Astrocyte of the cerebellum (primary cell): ENCODE data around the gene GATAD1.
"Not testable (repeated sequence)": the region's sequence is repeated elsewhere in the genome, so short reads cannot be mapped to it uniquely, and the experiment has no call there.

Source experiments
- DNase-seq: peaks from one replicate; pipeline ENCODE4 v3.0.0-alpha.2; 2011; ENCODE audit warnings: low read depth
- H3K4me3 ChIP-seq: 2 replicates; pipeline ENCODE4 v1.5.1; 2011; ENCODE audit warnings: mild to moderate bottlenecking, low read depth, low read length, moderate library complexity
- CTCF ChIP-seq: IDR thresholded peaks from 2 replicates; pipeline ENCODE4 v1.5.1; 2012; ENCODE audit warnings: low read length, low read depth, moderate library complexity, mild to moderate bottlenecking; ENCODE audit errors: missing control alignments
- in situ Hi-C: cut with HindIII; loops from 2 replicates; pipeline ENCODE4 v1.10.0; 2017; ENCODE audit warnings: low sequenced_read_pairs

GATAD1 gene

DNA sequence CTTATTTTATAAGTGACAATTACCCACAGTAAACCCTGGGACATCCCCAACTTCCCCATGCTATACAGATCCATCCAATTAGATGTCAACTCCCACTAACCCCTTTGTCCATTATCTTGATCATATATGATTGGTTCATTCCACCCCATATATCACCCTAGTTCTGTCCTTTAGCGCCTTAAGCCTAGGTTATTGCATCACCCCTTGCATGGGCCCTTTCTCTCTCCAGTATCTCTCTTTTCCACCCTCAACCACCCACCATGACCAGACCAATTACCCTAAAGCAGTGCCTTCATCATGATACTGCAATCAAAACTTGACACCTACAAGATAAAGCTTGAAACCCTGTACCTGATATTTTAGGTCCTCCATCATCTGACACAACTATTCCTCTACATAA is 37.9 kb upstream of the GATAD1 start:
- in situ Hi-C loops = no loop called here
- DNase-seq = no peak

GRCh38 chr7:92410162-92410561 is 37.1 kb upstream of the GATAD1 start:
- DNase-seq, H3K4me3 ChIP-seq, in situ Hi-C loops: not testable (repeated sequence)

More for the DNA sequence above, 37.9 kb upstream of the GATAD1 start:
- TF ChIP-seq CTCF = no peak
- H3K4me3 ChIP-seq = no peak overlapping the region

GRCh38 chr7:92412745-92413144 is 34.5 kb upstream of the GATAD1 start:
- in situ Hi-C loops = no loop called here
- no peak for DNase-seq
- TF ChIP-seq CTCF = no peak
- H3K4me3 ChIP-seq = no peak overlapping the region

DNA sequence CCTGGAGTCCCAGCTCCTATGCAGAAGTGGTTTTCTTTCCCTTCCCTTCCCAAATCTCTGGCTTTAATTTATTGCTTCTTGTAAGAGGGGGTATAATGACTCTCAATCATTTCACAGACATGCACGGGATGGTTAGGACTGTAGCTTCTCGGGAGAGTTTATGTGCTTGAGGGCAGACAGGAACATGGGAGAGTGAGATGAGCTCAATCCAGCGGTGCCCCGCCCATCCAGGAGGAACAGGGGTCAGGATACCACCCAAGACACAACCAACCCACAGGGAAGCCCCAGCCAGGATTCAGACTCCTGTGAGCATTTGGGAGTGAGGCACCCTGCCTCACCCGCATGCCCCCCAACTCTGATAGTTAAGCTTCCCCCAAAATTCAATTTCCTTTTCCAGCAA is 33.7 kb upstream of the GATAD1 start:
- no peak for DNase-seq
- H3K4me3 ChIP-seq = no peak overlapping the region
- TF ChIP-seq CTCF = no peak
- in situ Hi-C loops = no loop called here

DNA sequence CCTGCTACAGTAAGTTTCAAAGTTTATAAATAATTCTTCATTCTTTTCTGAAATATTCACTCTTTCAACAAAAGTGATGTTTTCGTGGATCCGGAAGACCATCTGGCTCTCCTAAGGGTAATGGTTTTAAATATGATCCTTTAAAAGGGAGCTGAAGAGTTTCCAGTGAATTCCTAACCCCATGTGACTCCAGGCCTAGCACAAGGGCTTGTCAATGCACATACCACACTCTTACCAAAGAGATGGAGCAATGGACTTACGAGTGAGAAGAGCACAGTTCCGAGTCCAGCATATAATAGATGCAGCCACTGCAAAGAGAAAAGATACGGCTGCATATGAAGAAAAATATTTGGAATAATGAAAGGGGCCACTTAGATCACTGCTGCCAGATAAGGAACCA is 32.1 kb upstream of the GATAD1 start:
- DNase-seq = no peak

GRCh38 chr7:92417913-92418312 is 29.4 kb upstream of the GATAD1 start:
- TF ChIP-seq CTCF = no peak
- in situ Hi-C loops = loop anchor here (5.0 kb wide), 1 partner anchor 46 kb away; no protein-coding TSS in a partner anchor
- H3K4me3 ChIP-seq = no peak overlapping the region
- no peak for DNase-seq

More for the DNA sequence above, 32.1 kb upstream of the GATAD1 start:
- no peak overlapping the region for H3K4me3 ChIP-seq
- no peak for TF ChIP-seq CTCF
- in situ Hi-C loops = loop anchor here (5.0 kb wide), 1 partner anchor 43 kb away; no protein-coding TSS in a partner anchor

GRCh38 chr7:92421676-92422435 is 25.4 kb upstream of the GATAD1 start:
- TF ChIP-seq CTCF = no peak
- in situ Hi-C loops = no loop called here
- no peak overlapping the region for H3K4me3 ChIP-seq
- DNase-seq = no peak
